Heart right ventricle (tissue), 16 donors: ENCODE data around the gene SF3A2. TPM values are rescaled to one million over a fixed set of nuclear protein-coding genes. Genes with fewer than 3 reads are reported as not detected.

Experiments
- ATAC-seq, 8 donors: fragments of 200-7000 bp; cut with Tn5 transposase; one replicate each; pipeline ENCODE4 v1.9.1; 2020; ENCODE audit warnings: mild to moderate bottlenecking in 8 of 8, moderate library complexity in 8 of 8, moderate number of reproducible peaks in 1 of 8
- DNase-seq, 2 donors: peaks; one replicate each; pipeline ENCODE4 v3.0.0-alpha.2; 2020
- H3K27ac ChIP-seq, 10 donors: fragments of 200-600 bp; sonication (generic) in 2 of 10; one replicate each; pipeline versions ENCODE4 v1.5.0 to v1.8.0; 2020 to 2022; ENCODE audit warnings: mild to moderate bottlenecking in 3 of 10
- H3K27me3 ChIP-seq, 7 donors: fragments of 200-600 bp; one replicate each; pipeline ENCODE4 v1.8.0; 2021 to 2022; ENCODE audit warnings: mild to moderate bottlenecking in 2 of 7
- H3K36me3 ChIP-seq, 9 donors: fragments of 200-600 bp; sonication (generic) in 1 of 9; one replicate each; pipeline versions ENCODE4 v1.5.0 to v1.8.0; 2020 to 2022; ENCODE audit warnings: mild to moderate bottlenecking in 2 of 9
- H3K4me1 ChIP-seq, 9 donors: fragments of 200-600 bp; sonication (generic) in 1 of 9; one replicate each; pipeline versions ENCODE4 v1.5.0 to v1.8.0; 2020 to 2022; ENCODE audit warnings: mild to moderate bottlenecking in 4 of 9
- H3K4me3 ChIP-seq, 10 donors: fragments of 200-600 bp; sonication (generic) in 2 of 10; one replicate each; pipeline versions ENCODE4 v1.5.0 to v1.8.0; 2020 to 2022; ENCODE audit warnings: mild to moderate bottlenecking in 7 of 10, moderate library complexity in 2 of 10
- H3K9me3 ChIP-seq, 11 donors: fragments of 200-600 bp in 10 of 11; sonication (generic) in 2 of 11; one replicate each; pipeline versions ENCODE4 v1.5.0 to v1.8.0; 2013 to 2022; ENCODE audit warnings: mild to moderate bottlenecking in 2 of 11, control low read depth in 1 of 11, moderate library complexity in 1 of 11
- CTCF ChIP-seq, 9 donors: fragments of 200-600 bp; sonication (generic) in 2 of 9; IDR thresholded peaks; one replicate each; pipeline versions ENCODE4 v1.5.0 to v1.8.0; 2021 to 2022; ENCODE audit warnings: antibody characterized with exemption in 9 of 9, mild to moderate bottlenecking in 5 of 9, moderate library complexity in 1 of 9
- WGBS, 2 donors: extraction: QIAGEN DNeasy Blood & Tissue Kit; methylation state at CpG; one replicate each; pipeline ENCODE4 v1.1.7; 2013; ENCODE audit warnings: inconsistent platforms in 1 of 2; 5-methylcytosine and 5-hydroxymethylcytosine counted together
- intact Hi-C, 10 donors: fragments of 100-400 bp; cut with DNase I; formaldehyde crosslinking; loops; one replicate each; pipeline versions ENCODE4 v1.11.1 to v1.14.2; 2022
- polyA plus RNA-seq, 2 donors: library from polyadenylated mRNA; stranded (reverse); fragments of 200-250 nt; gene quantifications; one replicate each; pipeline ENCODE4 v1.2.3, GENCODE V29; 2013
- total RNA-seq, 10 donors: library from RNA; stranded (reverse); fragmentation: NEBNext Ultra II Directional in 3 of 10; extraction: Animal tissue kit (Norgen Biotek cat#: 25700) in 3 of 10; gene quantifications; one replicate each; pipeline versions ENCODE4 v1.2.1 to v1.2.4, GENCODE V29; 2021 to 2023
- donor health status: Arrhythmogenic right ventricular cardiomyopathy.
- donor health status: ischemic (EF 13 %, LVEDD 7.1; RV severe dilation, severe dysfunction).
- donor health status: healthy with polysubstance abuse.
- donor health status: DM: no; HTN: yes; CAD: no.
- donor health status: DM: no; HTN: no; CAD: no.
- donor health status: ischemic (EF 25% LVEDD 6.9; RV normal size, moderate dysfunction).
- donor health status: ischemic (EF 25% LVEDD 5.7; RV mildly dilated, moderate dysfunction).
- donor health status: healthy.
- donor health status: DM: yes; HTN: yes; CAD: no.
- donor health status: Ischemic cardiomyopathy.
- donor health status: ischemic (EF 35%, LVEDD 5.7; RV mildly dilated, moderate dysfunction).
- donor health status: nonischemic (EF 11% LVEDD 7.7; RV severe dilation, severe dysfunction).
- donor health status: DM: yes; HTN: yes; CAD: no.
- donor health status: PGD.
- donor health status: ischemic (EF 29% LVEDD 5.4; RV normal size, mild dysfunction).
- donor health status: nonischemic (EF 23%, LVEDD 6.1; RV moderate dilation, normal function).

Gene SF3A2
- total and polyA plus RNA-seq, 12 donors: 24.6 to 47.3 (median 30.4) TPM

GRCh38 chr19:2288818-2289713, 52.4 kb downstream of the SF3A2 start:
- Histone ChIP-seq H3K4me1 (peaks cover 16 to 47% (median 23%) of the 10 kb centered on the region in 9 donors), H3K4me3 (peak overlapping the region in 2 of 10 donors; percentile 38 to 63), H3K36me3 (no peaks in the 10 kb centered on the region), H3K27me3 (peaks cover 25 to 81% (median 61%) of the 10 kb centered on the region in 7 donors), H3K9me3 (no peaks in the 10 kb centered on the region), H3K27ac (peak overlapping the region in 3 of 10 donors; percentile 36 to 91 (median 48))
- ATAC-seq (peak in 3 of 8 donors; percentile 5 to 11 (median 9)), DNase-seq (no peak)
- WGBS, 2 donors: 60 to 62% methylated on average over 28 of the region's 28 CpGs
- intact Hi-C loops: loop anchor here in 2 of 10 donors (10.0 kb wide), 2 partner anchors 96 to 106 kb away; no protein-coding TSS in a partner anchor
- TF ChIP-seq CTCF (IDR thresholded peaks at IDR 0.05): no peak

- no peak for DNase-seq
- H3K4me1 ChIP-seq: peaks cover 21 to 55% (median 32%) of the 10 kb centered on the region in 9 donors
- peak in 5 of 8 donors; percentile 22 to 58 (median 34) for ATAC-seq
- H3K27me3 ChIP-seq: peaks cover 25 to 85% (median 62%) of the 10 kb centered on the region in 7 donors
- no peaks in the 10 kb centered on the region for H3K36me3 ChIP-seq
- H3K4me3 ChIP-seq: peak overlapping the region; percentile 10 to 63 (median 40)
- TF ChIP-seq CTCF (IDR thresholded peaks at IDR 0.05): no peak
- 0 to 1% methylated on average over 55 to 73 of the region's 74 CpGs for WGBS, 2 donors
- H3K9me3 ChIP-seq: no peaks in the 10 kb centered on the region
- H3K27ac ChIP-seq: peak overlapping the region in 4 of 10 donors; percentile 36 to 91 (median 42)
- intact Hi-C loops: loop anchor here in 2 of 10 donors (10.0 kb wide), 2 partner anchors 95 to 105 kb away; no protein-coding TSS in a partner anchor
Observed at GRCh38 chr19:2289714-2290435, 53.3 kb downstream of the SF3A2 start.

- intact Hi-C loops: no loop called here
- DNase-seq (no peak), ATAC-seq (peak in 1 of 8 donors; percentile 2)
- no peaks in the 10 kb centered on the region for H3K36me3 ChIP-seq
- H3K4me1 ChIP-seq: peaks cover 21 to 62% (median 35%) of the 10 kb centered on the region in 9 donors
- H3K27me3 ChIP-seq: peaks cover 25 to 81% (median 62%) of the 10 kb centered on the region in 7 donors
- H3K4me3 ChIP-seq: peak overlapping the region; percentile 10 to 63 (median 40)
- TF ChIP-seq CTCF (IDR thresholded peaks at IDR 0.05): no peak
- 2 to 3% methylated on average over 79 to 82 of the region's 82 CpGs for WGBS, 2 donors
- H3K27ac ChIP-seq: peak overlapping the region in 3 of 10 donors; percentile 36 to 91 (median 48)
- no peaks in the 10 kb centered on the region for H3K9me3 ChIP-seq
Observed at GRCh38 chr19:2290441-2291184, 54.0 kb downstream of the SF3A2 start.
